HepG2 (cell line): Measurements from ENCODE around the gene BCL2. TPM values are rescaled to one million over a fixed set of nuclear protein-coding genes. Genes with fewer than 3 reads are reported as not detected.

Source experiments
- ATAC-seq: fragments of 200-7000 bp; cut with Tn5 transposase; 3 replicates; pipeline ENCODE4 v1.9.1; 2020; ENCODE audit warnings: mild to moderate bottlenecking, moderate library complexity
- BruUV-seq: library from RNA; stranded (reverse); fragments of 400-500 nt; replicated peaks from 2 replicates; lab custom pipeline; 2021; lab: Mats Ljungman, UMichigan
- CTCF ChIA-PET: fragments of 300-600 bp; formaldehyde crosslinking; extraction: SDS; loops from one replicate; lab custom pipeline; 2021; ENCODE audit warnings: low total read pairs, inconsistent platforms, low intra/inter-chr PET ratio; lab: Yijun Ruan, JAX
- POLR2A ChIA-PET: fragments of 350-600 bp; sonication (Branson Sonifier 250); formaldehyde crosslinking; loops from one replicate; lab custom pipeline; 2020; ENCODE audit warnings: antibody characterized with exemption, inconsistent platforms; lab: Yijun Ruan, JAX
- DNase-seq: peaks from one replicate; pipeline ENCODE4 v3.0.0-alpha.2; 2015; ENCODE audit warnings: low spot score
- FAIRE-seq: peaks from 3 replicates; lab custom pipeline; 2011; peaks lifted over from hg19 to GRCh38; lab: Jason Lieb, UNC
- H2AFZ ChIP-seq: one replicate; pipeline ENCODE4 v1.6.1; 2011; ENCODE audit warnings: low read length, inconsistent platforms
- H3K27ac ChIP-seq: fragments of 300-600 bp; 3 replicates; pipeline ENCODE4 v1.8.0; 2011; ENCODE audit warnings: mixed run types, mild to moderate bottlenecking, mixed read lengths, low read length, inconsistent platforms; ENCODE audit not compliant: insufficient read depth; ENCODE audit errors: extremely low read length
- H3K27me3 ChIP-seq, 2 experiments: fragments of 200-600 bp in 1 of 2; 2 replicates in 1 of 2; 3 replicates in 1 of 2; pipeline versions ENCODE4 v1.6.0 to v1.8.0; 2011; ENCODE audit warnings: low read length in 2 of 2, mild to moderate bottlenecking in 2 of 2, moderate library complexity in 2 of 2, inconsistent platforms in 1 of 2; ENCODE audit not compliant: insufficient read depth in 2 of 2, control insufficient read depth in 1 of 2
- H3K36me3 ChIP-seq, 2 experiments: fragments of 200-600 bp in 1 of 2; replicated peaks in 1 of 2; 2 replicates in 1 of 2; 3 replicates in 1 of 2; pipeline versions ENCODE4 v1.5.1 to v1.8.0; 2011; ENCODE audit warnings: low read length in 2 of 2, inconsistent platforms in 1 of 2; ENCODE audit not compliant: insufficient read depth in 2 of 2, control insufficient read depth in 1 of 2
- H3K4me1 ChIP-seq: 2 replicates; pipeline ENCODE4 v1.5.1; 2012; ENCODE audit warnings: low read length, inconsistent platforms; ENCODE audit not compliant: insufficient read depth
- H3K4me2 ChIP-seq: 2 replicates; pipeline ENCODE4 v1.6.0; 2011; ENCODE audit warnings: low read depth, low read length, inconsistent platforms
- H3K4me3 ChIP-seq, 3 experiments: fragments of 200-600 bp in 1 of 3; sonication (generic), shearing (Covaris generic) in 1 of 3; replicated peaks in 1 of 3; 2 replicates each; pipeline ENCODE4 v1.5.1; 2011 to 2016; ENCODE audit warnings: low read length in 3 of 3, inconsistent platforms in 2 of 3, low read depth in 2 of 3, mild to moderate bottlenecking in 2 of 3, control low read depth in 1 of 3, mixed read lengths in 1 of 3; ENCODE audit not compliant: insufficient read depth in 1 of 3
- H3K79me2 ChIP-seq: one replicate; pipeline ENCODE4 v1.6.1; 2011; ENCODE audit warnings: low read length, inconsistent platforms; ENCODE audit not compliant: insufficient read depth
- H3K9ac ChIP-seq: 2 replicates; pipeline ENCODE4 v1.6.0; 2011; ENCODE audit warnings: mild to moderate bottlenecking, low read depth, low read length, inconsistent platforms; ENCODE audit not compliant: insufficient read depth
- H3K9me3 ChIP-seq: 2 replicates; pipeline ENCODE4 v1.5.1; 2012; ENCODE audit warnings: mild to moderate bottlenecking, low read length
- H4K20me1 ChIP-seq: 2 replicates; pipeline ENCODE4 v1.6.0; 2011; ENCODE audit warnings: inconsistent platforms, mild to moderate bottlenecking, low read length, moderate library complexity; ENCODE audit not compliant: insufficient read depth
- AGO2 ChIP-seq: fragments of 200-400 bp; formaldehyde crosslinking; optimal IDR thresholded peaks from 2 replicates; pipeline ENCODE3; 2017; ENCODE audit warnings: mild to moderate bottlenecking, low read depth, low read length, moderate library complexity
- FOXP4 ChIP-seq: sonication (generic); formaldehyde crosslinking; IDR thresholded peaks from 2 replicates; pipeline ENCODE4 v1.4.0; 2020; ENCODE audit warnings: missing genetic modification reagents
- HMG20B ChIP-seq: conservative IDR thresholded peaks from 2 replicates; pipeline ENCODE4 v1.6.1; 2016; ENCODE audit warnings: missing genetic modification reagents, missing compliant biosample characterization
- HOXD1 ChIP-seq: sonication (generic); formaldehyde crosslinking; IDR thresholded peaks from 2 replicates; pipeline ENCODE4 v1.5.0; 2020; ENCODE audit warnings: missing genetic modification reagents
- JARID2 ChIP-seq: sonication (generic); formaldehyde crosslinking; IDR thresholded peaks from 2 replicates; pipeline ENCODE4 v1.8.1; 2023; ENCODE audit warnings: missing genetic modification reagents, inconsistent platforms; ENCODE audit not compliant: insufficient replicate concordance
- MBNL3 ChIP-seq: fragments of 250-450 bp; sonication (Bioruptor Pico); conservative IDR thresholded peaks from 2 replicates; pipeline ENCODE4 v1.8.0; 2022; ENCODE audit warnings: mild to moderate bottlenecking, inconsistent platforms
- ZNF136 ChIP-seq: sonication (generic); formaldehyde crosslinking; IDR thresholded peaks from 2 replicates; pipeline ENCODE4 v1.8.1; 2022; ENCODE audit warnings: low read depth, mild to moderate bottlenecking, moderate library complexity, missing genetic modification reagents
- ZNF20 ChIP-seq: sonication (generic); formaldehyde crosslinking; IDR thresholded peaks from 2 replicates; pipeline ENCODE4 v1.4.0; 2020; ENCODE audit warnings: mild to moderate bottlenecking, moderate library complexity, missing genetic modification reagents
- ZNF414 ChIP-seq: sonication (generic); formaldehyde crosslinking; IDR thresholded peaks from 2 replicates; pipeline ENCODE4 v1.5.0; 2020; ENCODE audit warnings: missing genetic modification reagents
- ZNF468 ChIP-seq: sonication (generic); formaldehyde crosslinking; IDR thresholded peaks from 2 replicates; pipeline ENCODE4 v1.8.0; 2022; ENCODE audit warnings: mild to moderate bottlenecking, moderate library complexity, missing genetic modification reagents
- ZNF543 ChIP-seq: sonication (generic); formaldehyde crosslinking; IDR thresholded peaks from 2 replicates; pipeline ENCODE4 v1.4.0; 2020; ENCODE audit warnings: mild to moderate bottlenecking, missing genetic modification reagents
- ZNF580 ChIP-seq: IDR thresholded peaks from 2 replicates; pipeline ENCODE4 v1.6.1; 2016; ENCODE audit warnings: low read depth, borderline replicate concordance
- ZNF597 ChIP-seq: sonication (generic); formaldehyde crosslinking; IDR thresholded peaks from 2 replicates; pipeline ENCODE4 v1.5.0; 2020; ENCODE audit warnings: missing genetic modification reagents
- ZNF7 ChIP-seq: IDR thresholded peaks from 2 replicates; pipeline ENCODE4 v1.6.1; 2016; ENCODE audit warnings: missing biosample characterization, missing genetic modification reagents
- ZNF776 ChIP-seq: sonication (generic); formaldehyde crosslinking; IDR thresholded peaks from 2 replicates; pipeline ENCODE4 v1.4.0; 2020; ENCODE audit warnings: mild to moderate bottlenecking, missing genetic modification reagents
- WGBS: methylation state at CpG from one replicate; pipeline ENCODE4 v1.1.6; 2017; ENCODE audit warnings: low lambda C conversion rate; 5-methylcytosine and 5-hydroxymethylcytosine counted together
- in situ Hi-C: cut with HindIII; loops from 2 replicates; pipeline ENCODE4 v1.10.0; 2017; ENCODE audit warnings: low pct_unique_long_range_greater_than_20kb; ENCODE audit not compliant: extremely low pct_ligation_motif_present
- intact Hi-C: fragments of 100-400 bp; cut with micrococcal nuclease; formaldehyde crosslinking; loops from one replicate; pipeline ENCODE4 v1.10.0; 2022; ENCODE audit not compliant: unreplicated experiment
- polyA plus RNA-seq, 8 experiments: library from polyadenylated mRNA; depleted of rRNA in 3 of 8; stranded (reverse) in 7 of 8; unstranded in 1 of 8; fragments of >200 nt; fragmentation: Illumina TruSeq in 4 of 8; extraction: Trizol in 4 of 8; gene quantifications; 2 replicates each; pipeline versions ENCODE4 v1.2.1 to v1.2.3, GENCODE V29; 2011 to 2016; ENCODE audit warnings: low read depth in 4 of 8, missing spikeins in 1 of 8, mixed read lengths in 1 of 8; ENCODE audit not compliant: insufficient read depth in 1 of 8
- total RNA-seq, 5 experiments: library from RNA; depleted of rRNA; stranded (reverse); fragments of >200 nt; fragmentation: Illumina TruSeq; extraction: Trizol; gene quantifications; 2 replicates each; pipeline ENCODE4 v1.2.3, GENCODE V29; 2016; ENCODE audit warnings: low read depth in 1 of 5

Gene BCL2
- total and polyA plus RNA-seq, 2 of the 13 experiments (the other 11 are each of a cell fraction or from before 2014, with no cell fraction given), result 0.07 to 0.53 TPM

GRCh38 chr18:63185984-63186383 lies 133.6 kb downstream of the BCL2 start:
- no peak overlapping the region for H3K4me2 ChIP-seq
- CTCF ChIA-PET, result no interaction called here
- no peak overlapping the region for H3K27ac ChIP-seq
- no peaks in the 10 kb centered on the region for H3K36me3 ChIP-seq
- no peak for ATAC-seq
- BruUV-seq, result no TSS peak
- no peaks in the 10 kb centered on the region for H3K4me1 ChIP-seq
- no peaks in the 10 kb centered on the region for H3K9me3 ChIP-seq
- no peak for DNase-seq
- 26% methylated on average over 2 of the region's 2 CpGs for WGBS
- no peak for FAIRE-seq
- no peak overlapping the region for H2AFZ ChIP-seq
- H4K20me1 ChIP-seq, result no peaks in the 10 kb centered on the region
- no peak overlapping the region for H3K4me3 ChIP-seq
- H3K9ac ChIP-seq, result no peak overlapping the region
- TF ChIP-seq HMG20B (CRISPR knock-in tag) (no peak), ZNF776 (no peak), JARID2 (CRISPR knock-in tag) (no peak), ZNF7 (CRISPR knock-in tag) (no peak), HOXD1 (CRISPR knock-in tag) (no peak), ZNF597 (CRISPR knock-in tag) (no peak), AGO2 (no peak), MBNL3 (CRISPR knock-in tag) (no peak), ZNF136 (CRISPR knock-in tag) (no peak), ZNF468 (CRISPR knock-in tag) (no peak), ZNF414 (CRISPR knock-in tag) (no peak), ZNF580 (CRISPR knock-in tag) (no peak), ZNF543 (CRISPR knock-in tag) (no peak), ZNF20 (no peak), FOXP4 (CRISPR knock-in tag) (no peak)
- TF ChIP-seq, all 625 proteins: peak for 0
- intact Hi-C loops, result no loop called here
- in situ Hi-C loops, result no loop called here
- POLR2A ChIA-PET, result no interaction called here
- H3K27me3 ChIP-seq, result peaks cover 0 to 11% of the 10 kb centered on the region in 2 experiments; a peak in 2 of 5 replicates
- no peaks in the 10 kb centered on the region for H3K79me2 ChIP-seq
